CD4-positive, alpha-beta T cell (primary cell): ENCODE data around the gene GRIK1. TPM values are rescaled to one million over a fixed set of nuclear protein-coding genes. Genes with fewer than 3 reads are reported as not detected.

Source experiments
- ATAC-seq: fragments of 200-7000 bp; cut with Tn5 transposase; one replicate; pipeline ENCODE4 v1.10.0; 2022; ENCODE audit warnings: mild to moderate bottlenecking; ENCODE audit not compliant: poor library complexity
- CTCF ChIA-PET: fragments of 350-600 bp; sonication (Branson Sonifier 250); formaldehyde crosslinking; loops from one replicate; lab custom pipeline; 2021; ENCODE audit warnings: antibody characterized with exemption, inconsistent platforms; lab: Charles Lee
- POLR2A ChIA-PET: fragments of 350-600 bp; sonication (Branson Sonifier 250); formaldehyde crosslinking; loops from one replicate; lab custom pipeline; 2021; ENCODE audit warnings: antibody characterized with exemption, inconsistent platforms; lab: Charles Lee
- DNase-seq, 14 experiments: peaks; one replicate each; pipeline ENCODE4 v3.0.0-alpha.2; 2013 to 2020; ENCODE audit warnings: mixed read lengths in 2 of 14
- H3K27ac ChIP-seq, 2 donors: one replicate each; pipeline versions ENCODE4 v1.5.1 to v1.7.0; 2013; ENCODE audit warnings: low read length in 2 of 2, low read depth in 1 of 2, mild to moderate bottlenecking in 1 of 2
- H3K27me3 ChIP-seq, 2 experiments: 1 replicate in 1 of 2; 2 replicates in 1 of 2; pipeline versions ENCODE4 v1.6.1 to v1.7.0; 2013; ENCODE audit warnings: low read length in 2 of 2, control low read depth in 1 of 2, mild to moderate bottlenecking in 1 of 2, moderate library complexity in 1 of 2; ENCODE audit not compliant: insufficient read depth in 2 of 2, control insufficient read depth in 1 of 2
- H3K36me3 ChIP-seq: one replicate; pipeline ENCODE4 v1.6.1; 2013; ENCODE audit warnings: low read length, control low read depth; ENCODE audit not compliant: insufficient read depth
- H3K4me1 ChIP-seq: one replicate; pipeline ENCODE4 v1.6.1; 2013; ENCODE audit warnings: low read length, control low read depth; ENCODE audit not compliant: insufficient read depth
- H3K4me3 ChIP-seq: one replicate; pipeline ENCODE4 v1.5.1; 2013; ENCODE audit warnings: mild to moderate bottlenecking, low read length, moderate library complexity
- H3K9me3 ChIP-seq, 2 experiments: 1 replicate in 1 of 2; 2 replicates in 1 of 2; pipeline versions ENCODE4 v1.6.1 to v1.7.0; 2013; ENCODE audit warnings: low read length in 2 of 2, mild to moderate bottlenecking in 2 of 2, control low read depth in 1 of 2, moderate library complexity in 1 of 2; ENCODE audit not compliant: control insufficient read depth in 1 of 2, insufficient read depth in 1 of 2
- H3K27ac Mint-ChIP-seq: one replicate; pipeline ENCODE4 v1.8.0; 2020; ENCODE audit warnings: mixed read lengths
- H3K27me3 Mint-ChIP-seq: one replicate; pipeline ENCODE4 v1.8.0; 2021; ENCODE audit warnings: mixed read lengths
- H3K36me3 Mint-ChIP-seq: one replicate; pipeline ENCODE4 v1.8.0; 2021; ENCODE audit warnings: low read depth, mixed read lengths
- H3K4me1 Mint-ChIP-seq: one replicate; pipeline ENCODE4 v1.8.0; 2021; ENCODE audit warnings: low read depth, mixed read lengths
- H3K4me3 Mint-ChIP-seq: one replicate; pipeline ENCODE4 v1.8.0; 2020; ENCODE audit warnings: mild to moderate bottlenecking, mixed read lengths
- H3K9me3 Mint-ChIP-seq: one replicate; pipeline ENCODE4 v1.8.0; 2020; ENCODE audit warnings: mixed read lengths
- intact Hi-C, 2 experiments: fragments of 100-400 bp; cut with DNase I in 1 of 2; cut with micrococcal nuclease in 1 of 2; formaldehyde crosslinking; loops; one replicate each; pipeline versions ENCODE4 v1.15.1 to v1.9.0; 2023 to 2025; cut with DNase I, micrococcal nuclease
- total RNA-seq, 174 experiments: library from RNA in 2 of 174; stranded (reverse) in 2 of 174; gene quantifications; one replicate each; pipeline ENCODE4 v1.2.3 and lab custom pipeline; 2021 to 2026
- TF ChIP-seq, protein P1 (sequence below): fragments of 200-600 bp; IDR thresholded peaks from one replicate; pipeline ENCODE4 v1.8.0; 2022; ENCODE audit warnings: antibody characterized with exemption, mild to moderate bottlenecking

Gene GRIK1
- total RNA-seq, 2 experiments from 2014 or later: not detected

DNA sequence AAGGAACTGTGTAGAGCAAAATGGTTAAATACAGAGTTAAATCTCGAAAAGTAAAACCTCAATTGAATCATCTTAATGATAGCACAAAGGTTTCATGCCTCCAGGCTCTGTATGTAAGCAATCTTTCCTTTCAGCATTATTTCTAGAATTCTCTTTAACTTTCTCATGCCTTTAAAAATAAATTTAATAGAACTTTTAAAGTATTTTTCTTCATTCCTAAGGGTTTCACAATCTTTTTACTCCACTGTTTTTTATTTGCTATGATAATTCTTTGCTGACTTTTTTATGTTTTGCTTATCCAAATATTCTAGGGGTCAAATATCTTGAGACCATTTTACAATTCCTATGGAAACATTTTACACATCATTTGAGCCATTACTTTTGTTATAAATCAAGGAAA, 353.1 kb downstream of the GRIK1 start:
- no peaks in the 10 kb centered on the region for H3K4me1 ChIP-seq
- H3K4me3 ChIP-seq: no peak overlapping the region
- CTCF ChIA-PET: no interaction called here
- Mint-ChIP-seq H3K36me3 (no peaks in the 10 kb centered on the region), H3K4me1 (no peaks in the 10 kb centered on the region), H3K27me3 (peaks cover 11% of the 10 kb centered on the region), H3K9me3 (no peaks in the 10 kb centered on the region), H3K27ac (no peak overlapping the region), H3K4me3 (no peak overlapping the region)
- H3K27ac ChIP-seq: no peak overlapping the region
- DNase-seq (no peak), ATAC-seq (no peak)
- TF ChIP-seq, protein P1, sequence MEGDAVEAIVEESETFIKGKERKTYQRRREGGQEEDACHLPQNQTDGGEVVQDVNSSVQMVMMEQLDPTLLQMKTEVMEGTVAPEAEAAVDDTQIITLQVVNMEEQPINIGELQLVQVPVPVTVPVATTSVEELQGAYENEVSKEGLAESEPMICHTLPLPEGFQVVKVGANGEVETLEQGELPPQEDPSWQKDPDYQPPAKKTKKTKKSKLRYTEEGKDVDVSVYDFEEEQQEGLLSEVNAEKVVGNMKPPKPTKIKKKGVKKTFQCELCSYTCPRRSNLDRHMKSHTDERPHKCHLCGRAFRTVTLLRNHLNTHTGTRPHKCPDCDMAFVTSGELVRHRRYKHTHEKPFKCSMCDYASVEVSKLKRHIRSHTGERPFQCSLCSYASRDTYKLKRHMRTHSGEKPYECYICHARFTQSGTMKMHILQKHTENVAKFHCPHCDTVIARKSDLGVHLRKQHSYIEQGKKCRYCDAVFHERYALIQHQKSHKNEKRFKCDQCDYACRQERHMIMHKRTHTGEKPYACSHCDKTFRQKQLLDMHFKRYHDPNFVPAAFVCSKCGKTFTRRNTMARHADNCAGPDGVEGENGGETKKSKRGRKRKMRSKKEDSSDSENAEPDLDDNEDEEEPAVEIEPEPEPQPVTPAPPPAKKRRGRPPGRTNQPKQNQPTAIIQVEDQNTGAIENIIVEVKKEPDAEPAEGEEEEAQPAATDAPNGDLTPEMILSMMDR: no peak
- no peaks in the 10 kb centered on the region for H3K36me3 ChIP-seq
- H3K9me3 ChIP-seq: no peaks in the 10 kb centered on the region
- H3K27me3 ChIP-seq: no peaks in the 10 kb centered on the region
- intact Hi-C loops: no loop called here
- POLR2A ChIA-PET: no interaction called here

DNA sequence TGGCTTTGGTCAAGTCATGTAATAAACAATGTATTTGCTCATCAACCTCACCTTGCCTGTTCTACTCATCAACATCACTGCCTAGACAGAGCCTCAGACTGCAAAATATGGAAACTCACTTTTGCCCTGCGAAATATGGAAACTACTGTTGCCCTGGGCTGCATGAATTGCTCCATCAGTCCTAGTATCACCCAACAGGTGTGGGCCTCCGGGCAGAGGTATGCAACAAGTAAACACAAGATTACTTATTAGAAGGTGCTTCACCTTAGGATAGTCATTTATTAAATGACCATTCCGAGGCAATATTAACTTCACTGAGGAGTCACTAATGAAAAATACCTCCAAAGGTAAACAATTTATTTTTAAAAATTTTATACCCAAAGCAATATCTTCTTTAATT, 354.3 kb downstream of the GRIK1 start:
- CTCF ChIA-PET: no interaction called here
- Histone ChIP-seq H3K4me1 (no peaks in the 10 kb centered on the region), H3K36me3 (no peaks in the 10 kb centered on the region), H3K27me3 (no peaks in the 10 kb centered on the region), H3K27ac (no peak overlapping the region), H3K9me3 (no peaks in the 10 kb centered on the region), H3K4me3 (no peak overlapping the region)
- Mint-ChIP-seq H3K9me3 (no peaks in the 10 kb centered on the region), H3K27ac (no peak overlapping the region), H3K4me3 (no peak overlapping the region), H3K36me3 (no peaks in the 10 kb centered on the region), H3K4me1 (no peaks in the 10 kb centered on the region), H3K27me3 (peaks cover 9% of the 10 kb centered on the region)
- no peak for ATAC-seq
- POLR2A ChIA-PET: no interaction called here
- intact Hi-C loops: no loop called here
- TF ChIP-seq, protein P1: no peak
- no peak for DNase-seq

DNA sequence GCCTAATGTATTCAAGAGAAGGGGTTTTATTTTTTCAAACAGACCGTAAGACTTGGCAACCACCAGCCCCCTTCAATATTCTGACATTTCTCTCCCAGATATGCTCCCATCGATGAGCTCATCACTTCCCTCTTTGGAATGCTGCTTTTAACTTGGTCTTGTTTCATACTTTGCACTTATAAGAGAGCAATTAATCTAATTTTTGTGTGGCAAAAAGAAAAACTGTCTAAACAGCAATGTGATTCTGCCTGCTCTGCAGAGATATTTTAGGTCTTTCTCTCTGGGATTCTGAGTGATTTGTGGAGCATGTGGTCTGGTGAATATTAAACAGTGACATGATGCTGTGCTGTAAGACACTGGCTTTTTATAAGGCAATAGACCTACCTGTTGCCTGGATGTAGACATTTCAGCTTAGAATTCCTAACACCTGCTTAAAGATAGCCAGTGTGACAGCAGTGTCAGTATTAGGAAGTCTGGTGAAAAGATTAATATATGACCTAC, 356.3 kb downstream of the GRIK1 start:
- ChIA-PET CTCF (no interaction called here), POLR2A (interaction anchor here (1.1 kb wide), 1 partner anchor 9 kb away, joined by 3 read pairs; no protein-coding TSS in a partner anchor)
- TF ChIP-seq, protein P1: no peak
- Mint-ChIP-seq H3K4me3 (no peak overlapping the region), H3K36me3 (no peaks in the 10 kb centered on the region), H3K4me1 (no peaks in the 10 kb centered on the region), H3K27me3 (no peaks in the 10 kb centered on the region), H3K27ac (no peak overlapping the region), H3K9me3 (no peaks in the 10 kb centered on the region)
- no peak for ATAC-seq
- Histone ChIP-seq H3K27me3 (no peaks in the 10 kb centered on the region), H3K27ac (no peak overlapping the region), H3K4me3 (no peak overlapping the region), H3K4me1 (no peaks in the 10 kb centered on the region), H3K9me3 (no peaks in the 10 kb centered on the region), H3K36me3 (no peaks in the 10 kb centered on the region)
- intact Hi-C loops: no loop called here
- DNase-seq: no peak
